Cardiac muscle cell (in vitro differentiated cells and primary cell): ENCODE measurements around the gene FOCAD. TPM values are rescaled to one million over a fixed set of nuclear protein-coding genes. Genes with fewer than 3 reads are reported as not detected.

ENCODE experiments used
- DNase-seq, 2 donors: peaks; one replicate each; pipeline versions ENCODE4 v3.0.0 to v3.0.0-alpha.2; 2010 to 2017; ENCODE audit warnings: low read depth in 1 of 2, low spot score in 1 of 2
- H3K27ac ChIP-seq: fragments of 200-600 bp; sonication (generic); 2 replicates; pipeline ENCODE4 v1.5.1; 2016
- H3K27me3 ChIP-seq: fragments of 200-600 bp; sonication (generic); 2 replicates; pipeline ENCODE4 v1.6.0; 2016; ENCODE audit warnings: control low read depth
- H3K36me3 ChIP-seq: fragments of 200-600 bp; sonication (generic); 2 replicates; pipeline ENCODE4 v1.5.1; 2016; ENCODE audit warnings: control low read depth
- H3K4me1 ChIP-seq: fragments of 200-600 bp; sonication (generic); 2 replicates; pipeline ENCODE4 v1.8.1; 2017; ENCODE audit warnings: low read depth, mild to moderate bottlenecking, mixed run types
- H3K4me3 ChIP-seq: fragments of 200-600 bp; sonication (generic); 2 replicates; pipeline ENCODE4 v1.5.1; 2016; ENCODE audit warnings: mild to moderate bottlenecking
- H3K9me3 ChIP-seq: fragments of 200-600 bp; sonication (generic); 2 replicates; pipeline ENCODE4 v1.5.1; 2017; ENCODE audit warnings: low read depth, mild to moderate bottlenecking, control low read depth
- CTCF ChIP-seq: IDR thresholded peaks from 2 replicates; pipeline ENCODE4 v1.5.1; 2012; ENCODE audit warnings: low read depth, mild to moderate bottlenecking, low read length
- polyA plus RNA-seq: library from polyadenylated mRNA; unstranded; fragments of >200 nt; fragmentation: Nextera tagmentation; extraction: Ambion mirVana; gene quantifications from 2 replicates; pipeline ENCODE4 v1.2.1, GENCODE V29; 2016
- total RNA-seq: library from RNA; depleted of rRNA; stranded (reverse); fragments of >200 nt; gene quantifications from 2 replicates; pipeline ENCODE4 v1.2.3, GENCODE V29; 2016

The FOCAD gene
- total and polyA plus RNA-seq, 2 experiments from 2014 or later = 32.9 to 57.0 TPM

- no peaks in the 10 kb centered on the region for H3K4me1 ChIP-seq
- no peaks in the 10 kb centered on the region for H3K9me3 ChIP-seq
- no peak overlapping the region for H3K4me3 ChIP-seq
- H3K36me3 ChIP-seq = no peaks in the 10 kb centered on the region
- H3K27me3 ChIP-seq = no peaks in the 10 kb centered on the region
- DNase-seq = no peak
- no peak overlapping the region for H3K27ac ChIP-seq
- TF ChIP-seq CTCF = no peak
Observed at GRCh38 chr9:21037278-21037677, 353.2 kb downstream of the FOCAD start.

- Histone ChIP-seq H3K4me1 (no peaks in the 10 kb centered on the region), H3K4me3 (no peak overlapping the region), H3K36me3 (no peaks in the 10 kb centered on the region), H3K9me3 (no peaks in the 10 kb centered on the region), H3K27me3 (no peaks in the 10 kb centered on the region), H3K27ac (no peak overlapping the region)
- no peak for DNase-seq
- no peak for TF ChIP-seq CTCF
Observed at GRCh38 chr9:21039302-21039701, 355.2 kb downstream of the FOCAD start.

- no peaks in the 10 kb centered on the region for H3K27me3 ChIP-seq
- H3K4me3 ChIP-seq = no peak overlapping the region
- no peaks in the 10 kb centered on the region for H3K9me3 ChIP-seq
- no peak overlapping the region for H3K27ac ChIP-seq
- no peak for DNase-seq
- peaks cover 4% of the 10 kb centered on the region for H3K4me1 ChIP-seq
- no peak for TF ChIP-seq CTCF
- H3K36me3 ChIP-seq = no peaks in the 10 kb centered on the region
Observed at GRCh38 chr9:21042466-21042865, 358.4 kb downstream of the FOCAD start.

GRCh38 chr9:21043841-21044240, 359.8 kb downstream of the FOCAD start:
- no peak overlapping the region for H3K27ac ChIP-seq
- TF ChIP-seq CTCF = no peak
- H3K9me3 ChIP-seq = no peaks in the 10 kb centered on the region
- no peak overlapping the region for H3K4me3 ChIP-seq
- no peaks in the 10 kb centered on the region for H3K27me3 ChIP-seq
- peaks cover 5% of the 10 kb centered on the region for H3K4me1 ChIP-seq
- DNase-seq = no peak
- no peaks in the 10 kb centered on the region for H3K36me3 ChIP-seq

Other genes with a start within 250 kb of the FOCAD start
- 44.6 and 58.3 TPM in 2 replicates for gene MLLT3, start 61.8 kb upstream of the FOCAD start, total RNA-seq
- gene MLLT3, start 61.8 kb upstream of the FOCAD start, polyA plus RNA-seq = 40.0 and 51.5 TPM in 2 replicates